IMR-90 (cell line): ENCODE results near the gene EPB41L5. TPM values are rescaled to one million over a fixed set of nuclear protein-coding genes. Genes with fewer than 3 reads are reported as not detected.

Source experiments
- ATAC-seq: fragments of 200-7000 bp; cut with Tn5 transposase; 2 replicates; pipeline ENCODE4 v1.9.1; 2020; ENCODE audit warnings: low read depth, mild to moderate bottlenecking, moderate library complexity
- BruUV-seq: library from RNA; stranded (reverse); fragments of 400-500 nt; replicated peaks from 2 replicates; lab custom pipeline; 2021; lab: Mats Ljungman, UMichigan
- CTCF ChIA-PET: fragments of 300-600 bp; formaldehyde crosslinking; extraction: SDS; loops from one replicate; lab custom pipeline; 2021; ENCODE audit warnings: antibody characterized with exemption; lab: Yijun Ruan, JAX
- POLR2A ChIA-PET: fragments of 300-600 bp; sonication (Branson Sonifier 250); formaldehyde crosslinking; loops from one replicate; lab custom pipeline; 2022; ENCODE audit warnings: antibody characterized with exemption; ENCODE audit not compliant: unreplicated experiment; lab: Charles Lee
- DNase-seq: peaks from one replicate; pipeline ENCODE4 v3.0.0; 2013
- H2AFZ ChIP-seq: replicated peaks from 2 replicates; pipeline ENCODE3; 2013; ENCODE audit warnings: low read length, mild to moderate bottlenecking; ENCODE audit not compliant: poor library complexity
- H2AK5ac ChIP-seq: 2 replicates; pipeline ENCODE4 v1.6.1; 2013; ENCODE audit warnings: low read depth, low read length, inconsistent platforms
- H2AK9ac ChIP-seq: replicated peaks from 2 replicates; pipeline ENCODE3; 2013; ENCODE audit warnings: mild to moderate bottlenecking, low read depth, low read length, moderate library complexity; ENCODE audit not compliant: poor library complexity
- H2BK120ac ChIP-seq: 2 replicates; pipeline ENCODE4 v1.6.1; 2013; ENCODE audit warnings: low read depth, low read length, inconsistent platforms
- H2BK15ac ChIP-seq: 3 replicates; pipeline ENCODE4 v1.6.1; 2013; ENCODE audit warnings: low read depth, low read length, inconsistent platforms
- H2BK20ac ChIP-seq: 2 replicates; pipeline ENCODE4 v1.6.1; 2013; ENCODE audit warnings: low read depth, mild to moderate bottlenecking, inconsistent platforms, low read length, moderate library complexity
- H2BK5ac ChIP-seq: 2 replicates; pipeline ENCODE4 v1.6.1; 2013; ENCODE audit warnings: mild to moderate bottlenecking, low read depth, low read length, inconsistent platforms; ENCODE audit not compliant: poor library complexity, severe bottlenecking
- H3K14ac ChIP-seq: replicated peaks from 2 replicates; pipeline ENCODE4 v1.6.1; 2013; ENCODE audit warnings: low read depth, low read length, inconsistent platforms
- H3K18ac ChIP-seq: 2 replicates; pipeline ENCODE4 v1.6.1; 2013; ENCODE audit warnings: low read depth, low read length, control low read depth
- H3K23ac ChIP-seq: 2 replicates; pipeline ENCODE4 v1.6.1; 2013; ENCODE audit warnings: low read depth, low read length, inconsistent platforms
- H3K27ac ChIP-seq: 2 replicates; pipeline ENCODE4 v1.5.1; 2013; ENCODE audit warnings: mild to moderate bottlenecking, control low read depth, low read length; ENCODE audit not compliant: insufficient read depth
- H3K27me3 ChIP-seq: 2 replicates; pipeline ENCODE4 v1.6.1; 2013; ENCODE audit warnings: low read length; ENCODE audit not compliant: control insufficient read depth, insufficient read depth
- H3K36me3 ChIP-seq: 2 replicates; pipeline ENCODE4 v1.6.1; 2013; ENCODE audit warnings: low read length, mixed read lengths; ENCODE audit not compliant: control insufficient read depth, insufficient read depth
- H3K4ac ChIP-seq: 2 replicates; pipeline ENCODE4 v1.6.1; 2013; ENCODE audit warnings: low read depth, low read length, inconsistent platforms
- H3K4me1 ChIP-seq: 2 replicates; pipeline ENCODE4 v1.6.1; 2013; ENCODE audit warnings: low read length, mixed read lengths; ENCODE audit not compliant: control insufficient read depth, insufficient read depth
- H3K4me2 ChIP-seq: 2 replicates; pipeline ENCODE4 v1.6.1; 2013; ENCODE audit warnings: low read depth, mild to moderate bottlenecking, control low read depth, low read length, moderate library complexity
- H3K4me3 ChIP-seq: 2 replicates; pipeline ENCODE4 v1.5.1; 2013; ENCODE audit warnings: low read depth, mild to moderate bottlenecking, control low read depth, low read length, moderate library complexity; ENCODE audit not compliant: insufficient read depth
- H3K56ac ChIP-seq: 2 replicates; pipeline ENCODE4 v1.6.1; 2013; ENCODE audit warnings: low read length, inconsistent platforms; ENCODE audit not compliant: insufficient read depth; ENCODE audit errors: extremely low read depth
- H3K79me1 ChIP-seq, 2 experiments: 2 replicates each; pipeline ENCODE4 v1.6.1; 2013; ENCODE audit warnings: low read length in 2 of 2, inconsistent platforms in 1 of 2, low read depth in 1 of 2
- H3K9ac ChIP-seq: 2 replicates; pipeline ENCODE4 v1.6.1; 2013; ENCODE audit warnings: low read depth, low read length, control low read depth
- H3K9me1 ChIP-seq: 2 replicates; pipeline ENCODE4 v1.6.1; 2013; ENCODE audit warnings: low read length, inconsistent platforms; ENCODE audit not compliant: insufficient read depth
- H3K9me3 ChIP-seq: 2 replicates; pipeline ENCODE4 v1.6.1; 2013; ENCODE audit warnings: low read length; ENCODE audit not compliant: control insufficient read depth, insufficient read depth
- H4K20me1 ChIP-seq: 2 replicates; pipeline ENCODE4 v1.6.1; 2013; ENCODE audit warnings: low read length, inconsistent platforms; ENCODE audit not compliant: insufficient read depth
- H4K5ac ChIP-seq: 2 replicates; pipeline ENCODE4 v1.6.1; 2013; ENCODE audit warnings: mild to moderate bottlenecking, low read depth, low read length, control low read depth
- H4K8ac ChIP-seq, 2 experiments: 2 replicates each; pipeline ENCODE4 v1.6.1; 2013; ENCODE audit warnings: low read depth in 2 of 2, low read length in 2 of 2, control low read depth in 1 of 2, inconsistent platforms in 1 of 2
- H4K91ac ChIP-seq: 2 replicates; pipeline ENCODE4 v1.6.1; 2013; ENCODE audit warnings: low read depth, low read length, inconsistent platforms; ENCODE audit not compliant: insufficient read depth
- CEBPB ChIP-seq: IDR thresholded peaks from 2 replicates; pipeline ENCODE4 v1.6.1; 2012; ENCODE audit warnings: low read depth, low read length, improper control_type of control experiment
- CHD1 ChIP-seq: IDR thresholded peaks from 2 replicates; pipeline ENCODE4 v1.6.1; 2012; ENCODE audit warnings: low read depth, low read length, improper control_type of control experiment
- FOS ChIP-seq: fragments of 150-350 bp; IDR thresholded peaks from 2 replicates; pipeline ENCODE4 v1.6.1; 2016; ENCODE audit warnings: low read depth, low read length
- MAFK ChIP-seq: IDR thresholded peaks from 2 replicates; pipeline ENCODE4 v1.6.1; 2012; ENCODE audit warnings: low read depth, low read length, improper control_type of control experiment
- MAZ ChIP-seq: IDR thresholded peaks from 2 replicates; pipeline ENCODE4 v1.6.1; 2012; ENCODE audit warnings: low read depth, mild to moderate bottlenecking, low read length, improper control_type of control experiment, moderate library complexity, borderline replicate concordance
- NFE2L2 ChIP-seq: fragments of 150-350 bp; IDR thresholded peaks from 2 replicates; pipeline ENCODE4 v1.6.1; 2016; ENCODE audit warnings: low read depth, mild to moderate bottlenecking, low read length
- RFX5 ChIP-seq: IDR thresholded peaks from 2 replicates; pipeline ENCODE4 v1.8.0; 2012; ENCODE audit warnings: low read depth, mild to moderate bottlenecking, low read length, moderate library complexity
- SMC3 ChIP-seq: fragments of 150-350 bp; IDR thresholded peaks from 2 replicates; pipeline ENCODE4 v1.6.1; 2016; ENCODE audit warnings: low read depth, mild to moderate bottlenecking, antibody characterized with exemption, low read length, moderate library complexity
- WGBS, 2 experiments: methylation state at CpG; one replicate each; pipeline versions ENCODE4 v1.1.5 to v1.1.7; 2013; ENCODE audit warnings: missing lambda C conversion rate in 2 of 2; ENCODE audit not compliant: insufficient read length in 1 of 2; ENCODE audit errors: extremely low coverage in 2 of 2; 5-methylcytosine and 5-hydroxymethylcytosine counted together
- dilution Hi-C: fragments of 300-500 bp; cut with HindIII; formaldehyde crosslinking; loops from one replicate; pipeline ENCODE4 v1.14.3; 2018; ENCODE audit warnings: low sequenced_read_pairs; ENCODE audit not compliant: unreplicated experiment
- in situ Hi-C: fragments of 300-500 bp; cut with MboI; formaldehyde crosslinking; loops from 3 replicates; pipeline ENCODE4 v1.14.3; 2019; ENCODE audit warnings: low sequenced_read_pairs, inconsistent platforms, mixed read lengths
- intact Hi-C: fragments of 100-400 bp; cut with micrococcal nuclease; formaldehyde crosslinking; loops from 2 replicates; pipeline ENCODE4 v1.10.0; 2022
- polyA plus RNA-seq, 3 experiments: library from polyadenylated mRNA; depleted of rRNA; stranded (reverse); fragments of >200 nt; gene quantifications; 2 replicates each; pipeline ENCODE4 v1.2.3, GENCODE V29; 2012; ENCODE audit warnings: low replicate concordance in 1 of 3
- total RNA-seq: library from RNA; depleted of rRNA; stranded (reverse); fragments of >200 nt; gene quantifications from 2 replicates; pipeline ENCODE4 v1.2.3, GENCODE V29; 2012
- TF ChIP-seq, protein P1 (sequence below): conservative IDR thresholded peaks from 2 replicates; pipeline ENCODE4 v1.5.1; 2012; ENCODE audit warnings: mild to moderate bottlenecking, low read depth, low read length, improper control_type of control experiment
- TF ChIP-seq, protein P2 (sequence below): fragments of 150-350 bp; IDR thresholded peaks from 2 replicates; pipeline ENCODE4 v1.6.1; 2017; ENCODE audit warnings: mild to moderate bottlenecking, antibody characterized with exemption, low read length, low read depth
- TF ChIP-seq, protein P3 (sequence below): fragments of 150-350 bp; IDR thresholded peaks from 2 replicates; pipeline ENCODE4 v1.6.1; 2016; ENCODE audit warnings: low read depth, mild to moderate bottlenecking, low read length, moderate library complexity, borderline replicate concordance

The EPB41L5 gene
- total and polyA plus RNA-seq, 2 of the 4 experiments (the other 2 are of a cell fraction): 5.1 to 10.6 TPM

DNA sequence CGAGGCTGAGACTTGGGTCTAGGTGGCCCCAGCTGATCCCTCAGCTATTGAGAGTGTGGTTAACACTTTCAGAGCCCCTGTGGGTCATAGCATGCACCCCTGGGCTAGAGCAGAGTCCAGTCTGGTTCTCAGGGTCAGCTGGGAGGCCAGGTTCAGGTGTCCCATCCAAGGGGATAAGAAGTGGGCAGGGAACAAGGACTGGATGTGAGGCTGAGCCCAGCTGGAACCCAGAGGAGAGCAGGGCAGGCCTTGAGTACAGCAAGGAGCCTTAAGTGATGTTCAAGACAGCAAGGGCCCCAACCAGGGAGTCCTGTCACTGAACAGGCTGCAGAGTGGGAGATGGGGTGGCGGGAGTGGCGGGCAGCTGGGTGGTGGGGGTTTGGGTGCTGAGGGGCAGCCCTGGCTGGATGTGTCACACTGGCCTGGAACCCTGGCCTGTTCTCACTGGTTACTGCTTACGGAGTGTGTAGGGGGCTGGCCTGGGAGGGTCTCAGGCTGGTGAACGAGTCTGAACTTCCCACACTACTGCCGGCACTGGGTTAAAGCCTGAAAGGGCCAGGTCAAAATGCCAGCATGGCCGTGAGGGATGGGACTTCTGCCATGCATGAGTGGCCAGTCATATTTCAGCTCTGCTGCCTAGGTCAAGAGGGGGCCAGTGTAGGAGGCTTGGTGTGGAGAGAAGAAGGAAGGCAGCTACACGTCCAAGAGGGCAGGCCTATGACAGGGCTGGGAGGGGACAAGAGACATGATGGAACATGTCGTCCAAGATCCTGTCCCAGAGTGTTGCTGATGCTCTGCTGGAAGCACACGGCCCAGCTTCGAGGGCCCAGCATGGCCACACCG, 196.8 kb downstream of the EPB41L5 start:
- no peaks in the 10 kb centered on the region for H3K79me1 ChIP-seq
- H2BK5ac ChIP-seq: no peak overlapping the region
- no peaks in the 10 kb centered on the region; the same call in 1 of the 2 replicates for H4K20me1 ChIP-seq
- no peaks in the 10 kb centered on the region for H3K36me3 ChIP-seq
- H3K9ac ChIP-seq: no peak overlapping the region
- H2BK15ac ChIP-seq: no peak overlapping the region
- H3K18ac ChIP-seq: no peak overlapping the region
- no peak overlapping the region for H3K14ac ChIP-seq
- CTCF ChIA-PET: no interaction called here
- no peak overlapping the region for H2AFZ ChIP-seq
- no peak overlapping the region for H3K4ac ChIP-seq
- POLR2A ChIA-PET: no interaction called here
- no peaks in the 10 kb centered on the region for H3K27me3 ChIP-seq
- no peak overlapping the region for H3K23ac ChIP-seq
- H2AK9ac ChIP-seq: peak overlapping the region; percentile 91
- H2BK120ac ChIP-seq: no peak overlapping the region
- no peak overlapping the region for H3K4me2 ChIP-seq
- H4K8ac ChIP-seq: no peak overlapping the region
- DNase-seq: no peak
- ATAC-seq: no peak
- in situ Hi-C loops (no loop called here), intact Hi-C loops (no loop called here), dilution Hi-C loops (no loop called here)
- no peak overlapping the region for H4K5ac ChIP-seq
- no TSS peak for BruUV-seq
- TF ChIP-seq CEBPB: no peak
- no peak for TF ChIP-seq SMC3
- no peak for TF ChIP-seq CHD1
- TF ChIP-seq RFX5: no peak
- TF ChIP-seq, protein P1, sequence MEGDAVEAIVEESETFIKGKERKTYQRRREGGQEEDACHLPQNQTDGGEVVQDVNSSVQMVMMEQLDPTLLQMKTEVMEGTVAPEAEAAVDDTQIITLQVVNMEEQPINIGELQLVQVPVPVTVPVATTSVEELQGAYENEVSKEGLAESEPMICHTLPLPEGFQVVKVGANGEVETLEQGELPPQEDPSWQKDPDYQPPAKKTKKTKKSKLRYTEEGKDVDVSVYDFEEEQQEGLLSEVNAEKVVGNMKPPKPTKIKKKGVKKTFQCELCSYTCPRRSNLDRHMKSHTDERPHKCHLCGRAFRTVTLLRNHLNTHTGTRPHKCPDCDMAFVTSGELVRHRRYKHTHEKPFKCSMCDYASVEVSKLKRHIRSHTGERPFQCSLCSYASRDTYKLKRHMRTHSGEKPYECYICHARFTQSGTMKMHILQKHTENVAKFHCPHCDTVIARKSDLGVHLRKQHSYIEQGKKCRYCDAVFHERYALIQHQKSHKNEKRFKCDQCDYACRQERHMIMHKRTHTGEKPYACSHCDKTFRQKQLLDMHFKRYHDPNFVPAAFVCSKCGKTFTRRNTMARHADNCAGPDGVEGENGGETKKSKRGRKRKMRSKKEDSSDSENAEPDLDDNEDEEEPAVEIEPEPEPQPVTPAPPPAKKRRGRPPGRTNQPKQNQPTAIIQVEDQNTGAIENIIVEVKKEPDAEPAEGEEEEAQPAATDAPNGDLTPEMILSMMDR: no peak
- TF ChIP-seq MAZ: no peak
- TF ChIP-seq, protein P2, sequence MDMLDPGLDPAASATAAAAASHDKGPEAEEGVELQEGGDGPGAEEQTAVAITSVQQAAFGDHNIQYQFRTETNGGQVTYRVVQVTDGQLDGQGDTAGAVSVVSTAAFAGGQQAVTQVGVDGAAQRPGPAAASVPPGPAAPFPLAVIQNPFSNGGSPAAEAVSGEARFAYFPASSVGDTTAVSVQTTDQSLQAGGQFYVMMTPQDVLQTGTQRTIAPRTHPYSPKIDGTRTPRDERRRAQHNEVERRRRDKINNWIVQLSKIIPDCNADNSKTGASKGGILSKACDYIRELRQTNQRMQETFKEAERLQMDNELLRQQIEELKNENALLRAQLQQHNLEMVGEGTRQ: no peak
- TF ChIP-seq, protein P3, sequence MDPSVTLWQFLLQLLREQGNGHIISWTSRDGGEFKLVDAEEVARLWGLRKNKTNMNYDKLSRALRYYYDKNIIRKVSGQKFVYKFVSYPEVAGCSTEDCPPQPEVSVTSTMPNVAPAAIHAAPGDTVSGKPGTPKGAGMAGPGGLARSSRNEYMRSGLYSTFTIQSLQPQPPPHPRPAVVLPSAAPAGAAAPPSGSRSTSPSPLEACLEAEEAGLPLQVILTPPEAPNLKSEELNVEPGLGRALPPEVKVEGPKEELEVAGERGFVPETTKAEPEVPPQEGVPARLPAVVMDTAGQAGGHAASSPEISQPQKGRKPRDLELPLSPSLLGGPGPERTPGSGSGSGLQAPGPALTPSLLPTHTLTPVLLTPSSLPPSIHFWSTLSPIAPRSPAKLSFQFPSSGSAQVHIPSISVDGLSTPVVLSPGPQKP: no peak
- no peak for TF ChIP-seq NFE2L2
- no peak for TF ChIP-seq MAFK
- no peak for TF ChIP-seq FOS
- no peak overlapping the region for H2BK20ac ChIP-seq
- no peak overlapping the region for H2AK5ac ChIP-seq
- WGBS, 2 experiments: 35% methylated on average over 4 of the region's 12 CpGs; no CpG with 5 or more reads in 1 of the 2 experiments
- H3K4me1 ChIP-seq: no peaks in the 10 kb centered on the region
- no peaks in the 10 kb centered on the region for H3K9me1 ChIP-seq
- no peak overlapping the region for H3K56ac ChIP-seq
- H4K91ac ChIP-seq: no peak overlapping the region
- H3K27ac ChIP-seq: no peak overlapping the region
- no peak overlapping the region for H3K4me3 ChIP-seq
- H3K9me3 ChIP-seq: no peaks in the 10 kb centered on the region
